GM21529 (cell line): ENCODE results near the gene TECPR1.

Experiments used
- ATAC-seq: cut with Tn5 transposase; IDR thresholded peaks from one replicate; pipeline ENCODE4 v1.9.1; 2021; ENCODE audit not compliant: unreplicated experiment

TECPR1 gene

GRCh38 chr7:98213888-98214810 lies 37.9 kb downstream of the TECPR1 start:
- no peak for ATAC-seq

- ATAC-seq = no peak
Observed at GRCh38 chr7:98213296-98213887, 38.6 kb downstream of the TECPR1 start.

GRCh38 chr7:98212532-98213041 lies 39.4 kb downstream of the TECPR1 start:
- ATAC-seq = no peak

- ATAC-seq = no peak
Observed at GRCh38 chr7:98211676-98212531, 40.1 kb downstream of the TECPR1 start.

- peak; percentile 47 for ATAC-seq
Observed at GRCh38 chr7:98211221-98211675, 40.8 kb downstream of the TECPR1 start, which contains the start of gene BHLHA15. Gene BHLHA15, plus strand, starts transcription at chr7:98211439. Its CDS starts 871 bp downstream, at chr7:98212310.

GRCh38 chr7:98210513-98211220 lies 41.4 kb downstream of the TECPR1 start:
- ATAC-seq = no peak

- no peak for ATAC-seq
Observed at GRCh38 chr7:98209166-98209920, 42.7 kb downstream of the TECPR1 start.

GRCh38 chr7:98206451-98207330 lies 45.3 kb downstream of the TECPR1 start:
- no peak for ATAC-seq

GRCh38 chr7:98205162-98205845 lies 46.7 kb downstream of the TECPR1 start:
- no peak for ATAC-seq

GRCh38 chr7:98204670-98205069 lies 47.4 kb downstream of the TECPR1 start:
- ATAC-seq = no peak

- no peak for ATAC-seq
Observed at GRCh38 chr7:98203964-98204605, 47.9 kb downstream of the TECPR1 start.

- no peak for ATAC-seq
Observed at GRCh38 chr7:98203261-98203963, 48.6 kb downstream of the TECPR1 start.

GRCh38 chr7:98202367-98203195 lies 49.5 kb downstream of the TECPR1 start:
- peak; percentile 89 for ATAC-seq

- peak; percentile 39 for ATAC-seq
Observed at GRCh38 chr7:98200364-98200763, 51.7 kb downstream of the TECPR1 start.

- ATAC-seq = no peak
Observed at GRCh38 chr7:98199131-98199530, 52.9 kb downstream of the TECPR1 start.
